K562 (cell line): ENCODE results near the gene PRLHR. TPM values are rescaled to one million over a fixed set of nuclear protein-coding genes. Genes with fewer than 3 reads are reported as not detected.

Source experiments
- ATAC-seq: fragments of 200-7000 bp; cut with Tn5 transposase; 3 replicates; pipeline ENCODE4 v1.9.1; 2020; ENCODE audit warnings: moderate library complexity
- BruUV-seq: library from RNA; stranded (reverse); fragments of 400-500 nt; replicated peaks from 2 replicates; lab custom pipeline; 2021; lab: Mats Ljungman, UMichigan
- CTCF ChIA-PET: fragments of 300-600 bp; formaldehyde crosslinking; extraction: SDS; loops from one replicate; lab custom pipeline; 2021; ENCODE audit warnings: low intra/inter-chr PET ratio; lab: Yijun Ruan, JAX
- POLR2A ChIA-PET: fragments of 300-600, 350-650 bp; sonication (Branson Sonifier 250); formaldehyde crosslinking; extraction: SDS; loops from one replicate; lab custom pipeline; 2021; ENCODE audit warnings: antibody characterized with exemption, inconsistent platforms; lab: Yijun Ruan, JAX
- DNase-seq, 4 experiments: peaks; one replicate each; pipeline versions ENCODE4 v3.0.0 to v3.0.0-alpha.2; 2011 to 2018; ENCODE audit warnings: low spot score in 3 of 4, mixed read lengths in 3 of 4; ENCODE audit errors: extremely low read depth in 1 of 4
- FAIRE-seq: peaks from 2 replicates; lab custom pipeline; 2011; peaks lifted over from hg19 to GRCh38; lab: Jason Lieb, UNC
- H2AFZ ChIP-seq: 2 replicates; pipeline ENCODE4 v1.6.0; 2011; ENCODE audit warnings: low read depth, low read length, control low read depth, inconsistent platforms
- H3K27ac ChIP-seq: fragments of 200-600 bp; 3 replicates; pipeline ENCODE4 v1.8.0; 2011; ENCODE audit warnings: low read depth, mild to moderate bottlenecking, control low read depth, inconsistent platforms, low read length, moderate library complexity, mixed read lengths; ENCODE audit errors: extremely low read depth
- H3K27me3 ChIP-seq, 2 experiments: fragments of 300-600 bp in 1 of 2; 2 replicates in 1 of 2; 3 replicates in 1 of 2; pipeline versions ENCODE4 v1.6.0 to v1.8.0; 2011; ENCODE audit warnings: inconsistent platforms in 2 of 2, low read length in 2 of 2, mild to moderate bottlenecking in 1 of 2, mixed read lengths in 1 of 2, moderate library complexity in 1 of 2; ENCODE audit not compliant: control insufficient read depth in 2 of 2, insufficient read depth in 2 of 2
- H3K36me3 ChIP-seq: fragments of 300-600 bp; 3 replicates; pipeline ENCODE4 v1.8.0; 2011; ENCODE audit warnings: mild to moderate bottlenecking, low read length, inconsistent platforms; ENCODE audit not compliant: control insufficient read depth, insufficient read depth
- H3K4me1 ChIP-seq, 2 experiments: fragments of 200-600 bp in 1 of 2; replicated peaks in 1 of 2; 2 replicates in 1 of 2; 3 replicates in 1 of 2; pipeline versions ENCODE4 v1.5.1 to v1.8.0; 2011; ENCODE audit warnings: inconsistent platforms in 2 of 2, low read length in 2 of 2, mild to moderate bottlenecking in 1 of 2, mixed read lengths in 1 of 2, moderate library complexity in 1 of 2; ENCODE audit not compliant: control insufficient read depth in 2 of 2, insufficient read depth in 2 of 2
- H3K4me2 ChIP-seq: 2 replicates; pipeline ENCODE4 v1.6.1; 2011; ENCODE audit warnings: low read length, control low read depth, inconsistent platforms, mixed read lengths; ENCODE audit not compliant: insufficient read depth
- H3K4me3 ChIP-seq: fragments of 200-600 bp; sonication (generic), shearing (Covaris generic); 2 replicates; pipeline ENCODE4 v1.5.1; 2016; ENCODE audit warnings: control low read depth, inconsistent platforms
- H3K79me2 ChIP-seq: fragments of 200-600 bp; 3 replicates; pipeline ENCODE4 v1.8.0; 2011; ENCODE audit warnings: low read length, inconsistent platforms; ENCODE audit not compliant: control insufficient read depth, insufficient read depth
- H3K9ac ChIP-seq, 2 experiments: 2 replicates each; pipeline versions ENCODE4 v1.6.0 to v1.6.1; 2011; ENCODE audit warnings: low read depth in 2 of 2, low read length in 2 of 2, control low read depth in 1 of 2, inconsistent platforms in 1 of 2, mild to moderate bottlenecking in 1 of 2, mixed read lengths in 1 of 2; ENCODE audit not compliant: insufficient read depth in 1 of 2
- H3K9me1 ChIP-seq: one replicate; pipeline ENCODE4 v1.6.0; 2011; ENCODE audit warnings: inconsistent platforms, mild to moderate bottlenecking, low read length, moderate library complexity; ENCODE audit not compliant: control insufficient read depth, insufficient read depth
- H3K9me3 ChIP-seq: replicated peaks from 2 replicates; pipeline ENCODE4 v1.5.1; 2011; ENCODE audit warnings: low read depth, low read length, inconsistent platforms; ENCODE audit not compliant: control insufficient read depth, insufficient read depth
- H4K20me1 ChIP-seq: replicated peaks from 2 replicates; pipeline ENCODE4 v1.6.1; 2011; ENCODE audit warnings: low read length, inconsistent platforms, mixed read lengths; ENCODE audit not compliant: control insufficient read depth, insufficient read depth
- ARHGAP35 ChIP-seq: fragments of 450-650 bp; IDR thresholded peaks from 2 replicates; pipeline ENCODE4 v1.6.1; 2018; ENCODE audit not compliant: partially characterized antibody
- BACH1 ChIP-seq: fragments of 200-800 bp; sonication (Bioruptor generic); IDR thresholded peaks from 2 replicates; pipeline ENCODE4 v1.6.1; 2016; ENCODE audit warnings: missing genetic modification characterization, missing compliant biosample characterization
- CBX1 ChIP-seq: sonication (generic); IDR thresholded peaks from 2 replicates; pipeline ENCODE4 v1.6.1; 2016; ENCODE audit warnings: antibody characterized with exemption, low read depth, mild to moderate bottlenecking
- CBX2 ChIP-seq: fragments of 200-600 bp; sonication (generic); IDR thresholded peaks from one replicate; pipeline ENCODE4 v1.6.1; 2012; ENCODE audit warnings: mild to moderate bottlenecking, low read length, inconsistent platforms; ENCODE audit not compliant: insufficient read depth, poor library complexity, severe bottlenecking
- FOXA1 ChIP-seq: fragments of 450-650 bp; IDR thresholded peaks from 2 replicates; pipeline ENCODE4 v1.6.1; 2016; ENCODE audit warnings: mild to moderate bottlenecking, borderline replicate concordance
- FOXJ3 ChIP-seq: sonication (generic); formaldehyde crosslinking; IDR thresholded peaks from 2 replicates; pipeline ENCODE4 v1.4.0; 2020; ENCODE audit warnings: mild to moderate bottlenecking, missing genetic modification reagents
- HOXB6 ChIP-seq: fragments of 250-450 bp; sonication (Bioruptor Pico); IDR thresholded peaks from 2 replicates; pipeline ENCODE4 v1.5.1; 2022; ENCODE audit warnings: mild to moderate bottlenecking, borderline replicate concordance
- KAT7 ChIP-seq: sonication (generic); formaldehyde crosslinking; IDR thresholded peaks from 2 replicates; pipeline ENCODE4 v1.8.0; 2022; ENCODE audit warnings: missing genetic modification reagents, mild to moderate bottlenecking, borderline replicate concordance
- MAX ChIP-seq: sonication (generic); formaldehyde crosslinking; IDR thresholded peaks from 2 replicates; pipeline ENCODE4 v1.9.0; 2022; ENCODE audit warnings: mild to moderate bottlenecking, missing genetic modification reagents
- MCM2 ChIP-seq: fragments of 450-650 bp; IDR thresholded peaks from 2 replicates; pipeline ENCODE4 v1.6.1; 2017; ENCODE audit warnings: low read depth, mild to moderate bottlenecking
- NRF1 ChIP-seq, 2 experiments: fragments of 450-650 bp; IDR thresholded peaks in 1 of 2; conservative IDR thresholded peaks in 1 of 2; 2 replicates each; pipeline ENCODE4 v1.6.1; 2014; ENCODE audit warnings: mild to moderate bottlenecking in 2 of 2
- PHB2 ChIP-seq: fragments of 450-650 bp; IDR thresholded peaks from 2 replicates; pipeline ENCODE4 v1.6.1; 2017; ENCODE audit warnings: low read depth
- SRSF1 ChIP-seq: fragments of 200-400 bp; formaldehyde crosslinking; IDR thresholded peaks from 2 replicates; pipeline ENCODE4 v1.6.1; 2017; ENCODE audit warnings: mild to moderate bottlenecking, low read depth, low read length, moderate library complexity
- TAF15 ChIP-seq: fragments of 200-400 bp; formaldehyde crosslinking; IDR thresholded peaks from 2 replicates; pipeline ENCODE4 v1.6.1; 2017; ENCODE audit warnings: mild to moderate bottlenecking, low read depth, low read length, moderate library complexity
- ZFP30 ChIP-seq: fragments of 250-450 bp; sonication (Bioruptor Pico); IDR thresholded peaks from 2 replicates; pipeline ENCODE4 v1.8.0; 2022; ENCODE audit warnings: moderate library complexity, mild to moderate bottlenecking, inconsistent platforms, borderline replicate concordance
- ZFX ChIP-seq: sonication (generic); formaldehyde crosslinking; IDR thresholded peaks from 2 replicates; pipeline ENCODE4 v1.8.0; 2022; ENCODE audit warnings: mild to moderate bottlenecking, missing genetic modification reagents, moderate library complexity
- ZNF347 ChIP-seq: fragments of 450-650 bp; formaldehyde crosslinking; IDR thresholded peaks from 2 replicates; pipeline ENCODE4 v1.4.0; 2020; ENCODE audit warnings: low read depth, mild to moderate bottlenecking, moderate library complexity
- WGBS: fragments of 100-300 bp; shearing (Covaris generic); methylation state at CpG from one replicate; pipeline ENCODE4 v1.1.6; 2016; ENCODE audit warnings: low coverage, mixed read lengths; ENCODE audit not compliant: insufficient coverage; ENCODE audit errors: missing lambda C conversion rate; 5-methylcytosine and 5-hydroxymethylcytosine counted together
- in situ Hi-C: fragments of 300-500 bp; cut with MboI; formaldehyde crosslinking; loops from 4 replicates; pipeline ENCODE4 v1.15.0; 2018; ENCODE audit warnings: inconsistent platforms, mixed read lengths
- intact Hi-C: fragments of 100-400 bp; cut with micrococcal nuclease; formaldehyde crosslinking; loops from 2 replicates; pipeline ENCODE4 v1.14.2; 2022
- polyA plus RNA-seq, 8 experiments: library from polyadenylated mRNA; depleted of rRNA in 4 of 8; stranded (reverse) in 5 of 8; unstranded in 3 of 8; fragments of >200 nt; fragmentation: Nextera tagmentation in 2 of 8; fragmentation: Illumina TruSeq in 1 of 8; extraction: Ambion mirVana in 2 of 8; extraction: Trizol in 1 of 8; gene quantifications; 2 replicates each; pipeline versions ENCODE4 v1.2.1 to v1.2.3, GENCODE V29; 2011 to 2014; ENCODE audit warnings: inconsistent platforms in 1 of 8, missing spikeins in 1 of 8
- total RNA-seq, 7 experiments: library from RNA; depleted of rRNA in 6 of 7; stranded (reverse); fragments of >200 nt in 6 of 7; fragmentation: Illumina TruSeq in 2 of 7; extraction: Trizol in 2 of 7; gene quantifications; 2 replicates each; pipeline versions ENCODE4 v1.2.1 to v1.2.3, GENCODE V29; 2011 to 2021; ENCODE audit warnings: low replicate concordance in 1 of 7

PRLHR gene
- total and polyA plus RNA-seq, 9 of the 15 experiments (the other 6 are each of a cell fraction or from before 2014, with no cell fraction given) = not detected

GRCh38 chr10:118557946-118558345, 37.5 kb downstream of the PRLHR start:
- BruUV-seq = no TSS peak
- intact Hi-C loops (no loop called here), in situ Hi-C loops (no loop called here)
- Histone ChIP-seq H4K20me1 (no peaks in the 10 kb centered on the region), H3K27me3 (no peaks in the 10 kb centered on the region; a peak in 1 of 5 replicates), H3K27ac (no peak overlapping the region), H3K9ac (no peak overlapping the region), H3K9me1 (no peaks in the 10 kb centered on the region), H3K9me3 (no peaks in the 10 kb centered on the region), H3K36me3 (no peaks in the 10 kb centered on the region), H3K4me3 (no peak overlapping the region), H2AFZ (no peak overlapping the region), H3K4me2 (no peak overlapping the region), H3K4me1 (no peaks in the 10 kb centered on the region), H3K79me2 (no peaks in the 10 kb centered on the region)
- POLR2A ChIA-PET = no interaction called here
- ATAC-seq = no peak
- WGBS = 0% methylated on average over 4 of the region's 4 CpGs
- no peak for TF ChIP-seq KAT7 (CRISPR knock-in tag)
- TF ChIP-seq PHB2 = no peak
- TF ChIP-seq MCM2 = no peak
- TF ChIP-seq MAX (CRISPR knock-in tag) = no peak
- no peak for DNase-seq
- no peak for FAIRE-seq
- CTCF ChIA-PET = no interaction called here

- H3K27me3 ChIP-seq = peaks cover 3 to 5% of the 10 kb centered on the region in 2 experiments; a peak in 1 of 5 replicates
- ChIA-PET CTCF (no interaction called here), POLR2A (no interaction called here)
- H3K4me1 ChIP-seq = no peaks in the 10 kb centered on the region
- no peak for DNase-seq
- no peak overlapping the region for H3K4me3 ChIP-seq
- no peak overlapping the region for H3K9ac ChIP-seq
- no peaks in the 10 kb centered on the region for H4K20me1 ChIP-seq
- no peak overlapping the region for H3K4me2 ChIP-seq
- H3K9me1 ChIP-seq = no peaks in the 10 kb centered on the region
- FAIRE-seq = no peak
- in situ Hi-C loops = no loop called here
- H3K79me2 ChIP-seq = no peaks in the 10 kb centered on the region
- intact Hi-C loops = no loop called here
- no peaks in the 10 kb centered on the region for H3K36me3 ChIP-seq
- 6% methylated on average over 8 of the region's 10 CpGs for WGBS
- BruUV-seq = no TSS peak
- H3K27ac ChIP-seq = no peak overlapping the region
- H3K9me3 ChIP-seq = no peaks in the 10 kb centered on the region
- no peak overlapping the region for H2AFZ ChIP-seq
- no peak for ATAC-seq
- TF ChIP-seq HOXB6 (CRISPR knock-in tag) = no peak
- TF ChIP-seq ZFX = no peak
- no peak for TF ChIP-seq CBX2
- no peak for TF ChIP-seq FOXJ3 (CRISPR knock-in tag)
- TF ChIP-seq ARHGAP35 = no peak
- TF ChIP-seq ZNF347 (CRISPR knock-in tag) = no peak
- TF ChIP-seq TAF15 = no peak
- TF ChIP-seq FOXA1 = no peak
- TF ChIP-seq CBX1 = no peak
- TF ChIP-seq BACH1 (tag) = no peak
- no peak for TF ChIP-seq NRF1 (conservative IDR thresholded peaks at IDR 0.05 in 1 of 2, IDR thresholded peaks at IDR 0.05 in 1 of 2)
- no peak for TF ChIP-seq SRSF1
- no peak for TF ChIP-seq ZFP30 (CRISPR knock-in tag)
Measured at GRCh38 chr10:118551535-118552100, 43.8 kb downstream of the PRLHR start.
